IPS-20b (cell line): ENCODE measurements around the gene FKBP10.
"Not testable (repeated sequence)": the region's sequence is repeated elsewhere in the genome, so short reads cannot be mapped to it uniquely, and the experiment has no call there.

ENCODE experiments used
- H3K27ac ChIP-seq: one replicate; pipeline ENCODE4 v1.5.1; 2013; ENCODE audit warnings: low read length
- H3K27me3 ChIP-seq: 2 replicates; pipeline ENCODE4 v1.6.1; 2013; ENCODE audit warnings: mild to moderate bottlenecking, low read length, inconsistent platforms; ENCODE audit not compliant: insufficient read depth
- H3K36me3 ChIP-seq: 2 replicates; pipeline ENCODE4 v1.6.1; 2013; ENCODE audit warnings: low read depth, mild to moderate bottlenecking, inconsistent platforms, low read length, moderate library complexity; ENCODE audit not compliant: insufficient read depth
- H3K4me1 ChIP-seq: 2 replicates; pipeline ENCODE4 v1.6.1; 2013; ENCODE audit warnings: mild to moderate bottlenecking, control low read depth, inconsistent platforms, low read length, moderate library complexity; ENCODE audit not compliant: insufficient read depth
- H3K4me3 ChIP-seq: 2 replicates; pipeline ENCODE4 v1.5.1; 2013; ENCODE audit warnings: mild to moderate bottlenecking, low read length, inconsistent platforms
- H3K9ac ChIP-seq: 2 replicates; pipeline ENCODE4 v1.6.1; 2013; ENCODE audit warnings: low read depth, mild to moderate bottlenecking, inconsistent platforms, low read length, moderate library complexity
- H3K9me3 ChIP-seq: 2 replicates; pipeline ENCODE4 v1.6.1; 2013; ENCODE audit warnings: mild to moderate bottlenecking, low read depth, low read length, inconsistent platforms; ENCODE audit not compliant: insufficient read depth

Gene FKBP10

DNA sequence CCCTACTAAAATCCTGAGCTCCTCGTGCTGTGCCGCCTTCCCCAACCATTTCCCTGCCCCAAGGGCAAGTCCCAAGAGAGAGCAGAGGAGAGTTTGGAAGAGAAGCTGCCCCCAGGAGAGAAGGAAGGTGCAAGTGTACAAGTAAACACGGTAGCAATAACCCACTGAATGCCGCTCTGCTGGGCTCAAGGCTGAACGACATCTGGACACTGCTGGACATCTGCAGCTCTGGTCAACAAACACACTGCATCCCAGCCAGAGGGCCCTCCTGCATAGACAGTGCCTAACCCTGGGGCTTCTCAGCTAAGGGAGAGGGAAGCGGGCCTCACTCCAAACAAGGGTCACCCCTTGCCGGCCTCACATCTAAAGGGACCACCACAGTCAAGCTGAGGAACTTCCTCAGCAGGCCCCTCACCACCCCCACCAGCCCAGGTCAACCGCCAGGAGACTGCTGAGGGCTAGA lies 39.0 kb upstream of the FKBP10 start:
- Histone ChIP-seq H3K4me3 (no peak overlapping the region), H3K9ac (no peak overlapping the region), H3K27me3 (no peaks in the 10 kb centered on the region), H3K27ac (no peak overlapping the region), H3K36me3 (peaks cover 39% of the 10 kb centered on the region), H3K9me3 (no peaks in the 10 kb centered on the region), H3K4me1 (peaks cover 36% of the 10 kb centered on the region)

DNA sequence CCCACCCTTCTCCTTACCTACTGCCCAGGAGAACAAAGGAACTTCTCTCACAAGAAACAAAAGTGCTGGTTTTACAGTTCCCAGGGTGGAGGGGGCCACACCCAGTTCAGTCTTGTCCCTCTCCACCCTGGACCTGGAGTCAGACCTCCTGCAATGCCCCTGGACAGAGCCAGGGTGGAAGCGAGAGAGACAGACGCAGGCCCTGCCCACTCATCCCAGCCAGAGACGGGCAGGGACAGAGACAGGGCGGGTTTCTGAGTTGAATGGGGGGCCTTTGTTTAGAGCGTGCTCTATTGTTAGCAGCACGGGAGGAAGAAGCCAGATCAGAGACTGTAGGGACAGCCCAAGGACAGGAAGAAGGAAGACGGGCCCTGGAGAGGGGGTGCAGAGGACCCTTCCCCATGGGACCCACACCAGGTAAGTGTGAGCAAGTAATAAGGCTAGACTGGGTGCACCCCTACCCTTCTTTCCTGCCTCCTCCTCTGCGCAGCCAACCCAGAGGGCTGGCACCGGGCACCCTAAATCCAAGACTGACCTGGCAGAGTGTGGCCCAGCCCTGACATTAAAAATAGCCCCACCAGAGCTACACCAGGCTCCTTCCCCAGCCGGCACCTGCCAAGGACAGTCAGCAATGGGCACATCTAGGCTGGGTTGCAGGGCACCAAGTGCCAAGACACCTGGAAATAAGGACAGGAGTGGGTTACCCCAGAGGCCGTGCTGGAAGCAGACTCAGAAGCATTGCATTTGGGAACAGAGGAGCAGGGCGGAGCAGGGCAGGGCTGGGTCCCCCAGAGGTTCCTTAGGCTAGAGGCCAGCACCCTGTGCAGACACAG lies 37.2 kb upstream of the FKBP10 start:
- H3K36me3 ChIP-seq, result peaks cover 21% of the 10 kb centered on the region
- H3K27ac ChIP-seq, result no peak overlapping the region
- H3K9ac ChIP-seq, result peak overlapping the region; percentile 45
- H3K27me3 ChIP-seq, result no peaks in the 10 kb centered on the region
- H3K4me3 ChIP-seq, result no peak overlapping the region; the same call in 1 of the 2 replicates
- peaks cover 36% of the 10 kb centered on the region for H3K4me1 ChIP-seq
- H3K9me3 ChIP-seq, result no peaks in the 10 kb centered on the region

DNA sequence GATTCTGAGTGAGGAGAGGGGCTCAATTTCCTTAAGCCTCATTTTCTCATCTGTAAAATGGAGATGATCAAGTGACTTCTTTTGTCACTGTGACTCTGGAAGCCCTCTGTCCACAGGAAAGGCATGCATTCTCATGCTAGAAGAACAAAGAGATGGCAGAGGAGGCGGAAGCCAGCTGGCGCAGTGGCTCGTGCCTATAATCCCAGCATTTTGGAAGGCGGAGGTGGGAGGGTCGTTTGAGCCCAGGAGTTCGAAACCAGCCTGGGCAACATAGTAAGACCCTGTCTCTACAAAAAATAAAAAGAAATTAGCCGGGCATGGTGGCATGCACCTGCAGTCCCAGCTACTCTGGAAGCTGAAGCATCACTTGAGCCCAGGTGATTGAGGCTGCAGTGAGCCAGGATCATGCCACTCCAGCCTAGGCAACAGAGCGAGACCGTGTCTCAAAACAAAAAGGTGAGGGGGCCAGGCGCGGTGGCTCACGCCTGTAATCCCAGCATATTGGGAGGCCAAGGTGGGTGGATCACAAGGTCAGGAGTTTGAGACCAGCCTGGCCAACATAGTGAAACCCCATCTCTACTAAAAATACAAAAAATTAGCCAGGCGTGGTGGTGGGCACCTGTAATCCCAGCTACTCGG lies 36.4 kb upstream of the FKBP10 start:
- not testable (repeated sequence) for H3K27ac ChIP-seq, H3K4me3 ChIP-seq, H3K27me3 ChIP-seq, H3K9me3 ChIP-seq
- H3K4me1 ChIP-seq, result peaks cover 36% of the 10 kb centered on the region
- peaks cover 14% of the 10 kb centered on the region for H3K36me3 ChIP-seq
- peak overlapping the region; percentile 45; the same call in 1 of the 2 replicates for H3K9ac ChIP-seq

DNA sequence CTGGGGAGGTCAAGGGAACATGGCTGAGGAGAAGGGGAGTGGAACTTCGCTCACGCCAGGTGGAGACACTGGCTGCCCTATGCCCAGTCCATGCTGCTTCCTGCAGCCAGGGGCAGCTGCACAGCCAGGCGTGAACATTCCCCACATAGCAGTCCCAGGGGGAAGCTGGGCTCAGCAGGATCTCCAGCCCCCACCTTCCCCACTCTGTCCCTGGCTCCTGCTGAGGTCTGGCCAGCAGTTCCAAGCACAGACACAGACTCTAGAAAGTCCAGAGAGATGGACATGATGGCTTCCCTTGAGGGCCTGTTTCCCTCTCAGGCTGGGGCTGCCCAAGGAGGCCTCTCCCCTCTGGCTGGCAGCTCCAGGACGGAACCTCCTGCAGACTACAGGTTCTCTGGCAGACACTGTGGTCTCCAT lies 35.6 kb upstream of the FKBP10 start:
- peaks cover 38% of the 10 kb centered on the region for H3K4me1 ChIP-seq
- H3K4me3 ChIP-seq, result no peak overlapping the region
- no peaks in the 10 kb centered on the region for H3K9me3 ChIP-seq
- H3K27ac ChIP-seq, result no peak overlapping the region
- H3K9ac ChIP-seq, result peak overlapping the region; percentile 29; the same call in 1 of the 2 replicates
- H3K36me3 ChIP-seq, result peaks cover 9% of the 10 kb centered on the region; the same call in 1 of the 2 replicates
- H3K27me3 ChIP-seq, result no peaks in the 10 kb centered on the region

DNA sequence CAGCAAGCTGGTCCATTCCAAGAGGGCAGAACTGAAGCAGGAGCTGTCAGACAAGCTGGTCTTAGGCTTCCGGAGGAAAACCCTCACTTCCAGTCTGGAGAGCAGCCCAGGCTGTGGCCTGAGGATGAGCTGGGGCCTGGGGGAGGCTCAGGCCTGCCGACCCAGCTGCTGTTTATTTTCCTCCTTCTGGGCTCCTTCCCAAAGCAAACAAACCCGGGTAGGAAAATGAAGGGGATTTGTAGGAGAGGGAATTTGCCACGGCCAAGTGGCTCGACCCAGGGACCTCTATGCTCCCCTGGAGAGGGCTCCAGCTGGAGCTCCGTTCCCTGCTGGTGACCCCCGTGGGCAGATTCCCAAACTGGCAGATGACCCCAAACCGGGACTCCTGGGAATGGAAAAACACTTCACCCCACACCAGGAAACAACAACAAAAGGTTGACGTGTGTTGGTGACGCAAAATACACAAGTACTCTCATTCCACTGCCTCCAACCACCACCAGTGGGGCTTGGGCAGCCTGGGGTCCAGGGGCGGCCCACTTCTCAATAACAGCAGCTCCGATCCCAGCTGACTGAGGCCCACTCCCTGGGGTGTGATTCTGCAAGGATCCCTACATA lies 35.1 kb upstream of the FKBP10 start:
- Histone ChIP-seq H3K9me3 (no peaks in the 10 kb centered on the region), H3K4me3 (no peak overlapping the region), H3K36me3 (peaks cover 5% of the 10 kb centered on the region; the same call in 1 of the 2 replicates), H3K9ac (peak overlapping the region; percentile 29; the same call in 1 of the 2 replicates), H3K27me3 (no peaks in the 10 kb centered on the region), H3K4me1 (peaks cover 32% of the 10 kb centered on the region), H3K27ac (no peak overlapping the region)

DNA sequence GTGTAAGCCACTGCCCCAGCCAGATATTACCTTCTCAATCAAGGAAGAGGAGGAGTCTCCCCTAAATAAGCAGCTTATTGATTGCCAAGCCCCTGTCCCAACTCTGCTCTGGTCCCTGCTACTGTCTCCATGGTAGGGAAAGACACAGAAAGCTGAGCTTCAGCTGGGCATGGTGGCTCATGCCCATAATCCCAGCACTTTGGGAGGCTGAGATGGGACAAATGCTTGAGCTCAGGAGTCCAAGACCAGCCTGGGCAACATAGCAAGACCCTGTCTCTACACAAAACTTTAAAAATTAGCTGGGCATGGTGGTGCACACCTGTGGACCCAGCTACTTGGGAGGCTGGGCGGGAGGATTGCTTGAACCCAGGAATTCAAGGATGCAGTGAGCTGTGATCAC lies 32.9 kb upstream of the FKBP10 start:
- H3K27me3 ChIP-seq, result no peaks in the 10 kb centered on the region
- H3K9ac ChIP-seq, result no peak overlapping the region
- H3K4me1 ChIP-seq, result peaks cover 29% of the 10 kb centered on the region
- no peaks in the 10 kb centered on the region for H3K36me3 ChIP-seq
- no peak overlapping the region for H3K4me3 ChIP-seq
- H3K9me3 ChIP-seq, result no peaks in the 10 kb centered on the region
- H3K27ac ChIP-seq, result no peak overlapping the region

DNA sequence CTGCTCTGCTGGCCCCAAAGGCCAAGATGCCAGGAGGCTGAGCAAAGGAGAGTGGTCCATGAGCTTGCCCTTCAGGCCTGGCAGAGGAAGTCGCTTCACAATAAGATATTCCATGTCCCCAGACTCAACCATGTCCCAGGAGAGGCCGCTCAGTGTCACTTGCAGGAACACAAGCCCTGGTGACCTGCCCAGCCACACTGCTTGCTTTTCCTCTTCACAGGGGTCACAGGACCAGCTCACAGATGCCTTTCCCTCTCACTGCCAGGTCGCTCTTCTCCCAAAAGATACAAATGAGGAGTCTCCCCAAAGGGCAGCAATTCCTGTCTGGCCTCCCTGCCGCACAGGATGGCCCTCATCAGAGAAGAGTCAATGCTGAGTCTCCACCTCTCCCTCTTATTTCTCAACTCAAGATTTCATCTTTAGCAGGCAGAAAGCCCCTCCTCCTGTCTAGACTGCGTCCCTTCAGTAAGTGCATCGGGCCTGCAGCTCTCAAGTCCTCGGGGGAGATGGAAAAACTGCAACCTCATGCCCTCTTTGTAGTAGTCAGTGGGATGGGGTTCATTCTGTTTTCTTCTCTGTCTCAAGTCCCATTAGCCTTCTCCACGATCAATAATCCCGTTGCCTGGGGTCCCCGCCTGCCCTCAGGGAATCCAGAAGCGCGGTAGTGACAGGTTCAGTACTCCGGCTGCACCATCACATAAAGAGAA lies 31.2 kb upstream of the FKBP10 start:
- no peak overlapping the region for H3K4me3 ChIP-seq
- H3K4me1 ChIP-seq, result peaks cover 15% of the 10 kb centered on the region; the same call in 1 of the 2 replicates
- H3K27ac ChIP-seq, result no peak overlapping the region
- no peaks in the 10 kb centered on the region for H3K27me3 ChIP-seq
- H3K9me3 ChIP-seq, result no peaks in the 10 kb centered on the region
- no peak overlapping the region; the same call in 1 of the 2 replicates for H3K9ac ChIP-seq
- H3K36me3 ChIP-seq, result no peaks in the 10 kb centered on the region

DNA sequence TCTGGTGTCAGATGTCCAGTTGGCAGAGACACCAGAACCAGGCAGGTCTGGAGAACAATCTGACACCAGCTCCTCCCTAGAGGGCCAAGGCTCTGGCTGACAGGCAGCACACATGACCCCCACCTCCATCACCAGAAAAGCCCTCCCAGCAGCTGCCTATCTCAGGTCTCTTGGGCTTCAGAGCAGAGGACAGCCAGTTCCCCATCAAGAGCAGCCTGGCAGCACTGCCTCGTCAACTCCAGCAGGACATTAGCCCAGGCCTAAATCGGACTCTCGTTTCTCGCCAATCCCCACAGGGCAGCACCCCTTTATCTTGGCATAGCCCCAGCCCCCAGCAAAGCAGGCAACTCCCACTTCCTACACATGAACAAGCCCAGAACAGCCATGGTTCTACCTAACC lies 30.7 kb upstream of the FKBP10 start:
- Histone ChIP-seq H3K4me1 (peaks cover 13% of the 10 kb centered on the region; the same call in 1 of the 2 replicates), H3K4me3 (no peak overlapping the region), H3K27me3 (no peaks in the 10 kb centered on the region), H3K9me3 (no peaks in the 10 kb centered on the region), H3K27ac (no peak overlapping the region), H3K9ac (no peak overlapping the region; the same call in 1 of the 2 replicates), H3K36me3 (no peaks in the 10 kb centered on the region)

DNA sequence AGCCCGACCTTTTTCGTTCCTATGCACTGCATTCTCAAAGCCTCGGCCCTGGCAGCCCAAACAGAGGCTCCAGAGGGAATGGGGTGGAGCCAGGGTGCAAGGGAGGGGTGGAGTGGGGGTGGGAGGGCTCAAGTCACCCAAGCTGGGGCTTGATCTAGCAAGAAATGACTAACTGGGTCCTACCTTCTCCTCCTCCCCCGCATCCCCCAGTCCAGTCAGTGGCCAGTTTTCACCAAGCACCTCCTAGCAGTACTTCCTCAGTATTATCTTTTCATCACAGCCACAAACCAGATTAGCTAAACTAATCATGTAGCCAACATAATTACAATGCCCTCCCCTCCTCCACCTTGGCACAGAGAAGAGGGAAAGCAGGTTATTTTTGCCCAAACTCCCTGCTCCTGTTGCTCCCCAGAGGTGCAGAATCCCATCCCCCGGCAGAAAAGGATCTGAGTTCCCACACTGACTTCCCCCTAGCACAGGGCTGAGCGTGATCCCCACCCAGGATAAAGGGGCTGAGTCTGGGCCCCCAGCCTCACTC lies 28.5 kb upstream of the FKBP10 start:
- H3K9ac ChIP-seq, result peak overlapping the region; percentile 94; the same call in 1 of the 2 replicates
- H3K4me1 ChIP-seq, result peaks cover 11% of the 10 kb centered on the region; the same call in 1 of the 2 replicates
- H3K4me3 ChIP-seq, result peak overlapping the region; percentile 87
- no peaks in the 10 kb centered on the region for H3K9me3 ChIP-seq
- H3K36me3 ChIP-seq, result no peaks in the 10 kb centered on the region
- H3K27ac ChIP-seq, result peak overlapping the region; percentile 73
- peaks cover 7% of the 10 kb centered on the region; the same call in 1 of the 2 replicates for H3K27me3 ChIP-seq

DNA sequence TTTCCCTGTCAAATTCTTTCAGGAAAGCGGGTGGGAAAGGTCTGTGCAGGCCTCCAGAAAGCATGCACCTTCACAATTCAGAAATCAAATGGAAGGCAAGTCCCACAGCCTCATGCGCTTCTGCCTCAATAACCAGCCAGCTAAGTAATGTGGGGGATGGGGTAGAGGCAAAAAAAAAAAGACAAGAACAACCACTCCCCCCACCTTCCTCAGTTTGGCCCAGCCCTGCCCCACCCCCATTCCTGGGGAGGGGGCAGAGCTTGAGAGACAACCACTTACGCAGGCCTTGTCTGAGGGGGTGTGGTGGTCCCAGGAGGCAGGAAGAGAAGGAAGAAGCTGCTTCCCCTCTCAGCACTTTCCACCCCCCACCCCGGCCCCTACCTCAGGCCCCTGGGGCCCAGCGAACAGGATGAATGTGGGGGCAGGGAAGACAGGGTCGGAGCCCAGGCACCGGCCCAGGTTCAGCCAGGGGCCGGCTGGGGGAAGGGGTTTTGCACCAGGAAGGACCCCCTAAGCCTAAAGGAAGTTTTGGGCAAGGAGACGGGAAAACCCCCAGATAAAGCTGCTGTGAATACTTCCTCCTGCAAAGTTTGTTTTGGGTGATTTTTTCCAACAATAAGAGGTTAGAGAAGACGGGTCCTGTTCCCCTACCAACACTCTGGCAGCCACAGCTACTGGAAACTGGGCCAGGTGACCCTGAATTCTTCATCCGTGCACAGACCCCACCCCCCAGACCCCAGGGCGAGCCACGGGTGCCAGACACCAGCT lies 27.5 kb upstream of the FKBP10 start:
- Histone ChIP-seq H3K4me3 (peak overlapping the region; percentile 87), H3K27ac (peak overlapping the region; percentile 73), H3K9ac (peak overlapping the region; percentile 94), H3K4me1 (peaks cover 11% of the 10 kb centered on the region; the same call in 1 of the 2 replicates), H3K9me3 (no peaks in the 10 kb centered on the region), H3K27me3 (peaks cover 14% of the 10 kb centered on the region; the same call in 1 of the 2 replicates), H3K36me3 (no peaks in the 10 kb centered on the region)
